Loucy (cell line): ENCODE measurements around the gene IFNB1.

Source experiments
- H2AFZ ChIP-seq: fragments of 200-600 bp; sonication (generic); 2 replicates; pipeline ENCODE4 v1.6.0; 2016; ENCODE audit warnings: antibody characterized with exemption, mild to moderate bottlenecking, low read length, moderate library complexity
- H3F3A ChIP-seq: fragments of 200-600 bp; 2 replicates; pipeline ENCODE4 v1.6.0; 2016; ENCODE audit warnings: antibody characterized with exemption, low read depth, mild to moderate bottlenecking
- H3K27me3 ChIP-seq: fragments of 200-600 bp; sonication (generic); 2 replicates; pipeline ENCODE4 v1.6.1; 2014; ENCODE audit warnings: low read length, mild to moderate bottlenecking; ENCODE audit not compliant: insufficient read depth, poor library complexity, severe bottlenecking
- H3K36me3 ChIP-seq: fragments of 200-600 bp; sonication (generic); 2 replicates; pipeline ENCODE4 v1.6.1; 2016; ENCODE audit warnings: low read length; ENCODE audit not compliant: insufficient read depth
- H3K4me1 ChIP-seq: fragments of 200-600 bp; sonication (generic); 2 replicates; pipeline ENCODE4 v1.5.1; 2014; ENCODE audit warnings: low read length, mild to moderate bottlenecking; ENCODE audit not compliant: insufficient read depth, poor library complexity, severe bottlenecking
- H3K4me2 ChIP-seq: fragments of 200-600 bp; sonication (generic); 2 replicates; pipeline ENCODE4 v1.6.0; 2014; ENCODE audit warnings: antibody characterized with exemption, low read length, low read depth, mild to moderate bottlenecking; ENCODE audit not compliant: poor library complexity, severe bottlenecking
- H3K4me3 ChIP-seq: fragments of 200-600 bp; sonication (generic); 2 replicates; pipeline ENCODE4 v1.5.1; 2014; ENCODE audit warnings: low read length, mild to moderate bottlenecking, mixed read lengths; ENCODE audit not compliant: poor library complexity, severe bottlenecking
- H3K79me2 ChIP-seq: fragments of 200-600 bp; sonication (generic); 2 replicates; pipeline ENCODE4 v1.6.1; 2014; ENCODE audit warnings: low read length; ENCODE audit not compliant: insufficient read depth
- H3K9ac ChIP-seq: fragments of 200-600 bp; sonication (generic); 2 replicates; pipeline ENCODE4 v1.6.0; 2014; ENCODE audit warnings: mild to moderate bottlenecking, low read depth, low read length, moderate library complexity; ENCODE audit not compliant: poor library complexity, severe bottlenecking
- H3K9me2 ChIP-seq: fragments of 200-600 bp; sonication (generic); replicated peaks from 2 replicates; pipeline ENCODE4 v1.6.1; 2016; ENCODE audit warnings: low read depth, low read length, mixed read lengths
- H3K9me3 ChIP-seq: fragments of 200-600 bp; sonication (generic); 2 replicates; pipeline ENCODE4 v1.6.1; 2014; ENCODE audit warnings: mild to moderate bottlenecking, antibody characterized with exemption, low read length, low read depth; ENCODE audit not compliant: insufficient read depth
- H4K20me1 ChIP-seq: fragments of 200-600 bp; sonication (generic); 2 replicates; pipeline ENCODE4 v1.6.0; 2014; ENCODE audit warnings: antibody characterized with exemption, low read length, mild to moderate bottlenecking; ENCODE audit not compliant: insufficient read depth, poor library complexity, severe bottlenecking
- CTCF ChIP-seq: fragments of 200-600 bp; sonication (generic); conservative IDR thresholded peaks from 2 replicates; pipeline ENCODE4 v1.5.1; 2014; ENCODE audit warnings: mild to moderate bottlenecking, antibody characterized with exemption, low read length
- EZH2phosphoT487 ChIP-seq: fragments of 200-600 bp; IDR thresholded peaks from 2 replicates; pipeline ENCODE4 v1.6.1; 2018; ENCODE audit warnings: antibody characterized with exemption, mild to moderate bottlenecking, moderate library complexity, borderline replicate concordance

Gene IFNB1

GRCh38 chr9:21043841-21044240, 33.9 kb downstream of the IFNB1 start:
- H3F3A ChIP-seq = no peaks in the 10 kb centered on the region
- H4K20me1 ChIP-seq = no peaks in the 10 kb centered on the region
- no peak overlapping the region for H3K9ac ChIP-seq
- no peaks in the 10 kb centered on the region for H3K9me3 ChIP-seq
- H3K9me2 ChIP-seq = no peaks in the 10 kb centered on the region
- H3K4me3 ChIP-seq = no peak overlapping the region
- TF ChIP-seq EZH2phosphoT487 (no peak), CTCF (no peak)
- no peak overlapping the region for H2AFZ ChIP-seq
- H3K4me1 ChIP-seq = peaks cover 34% of the 10 kb centered on the region
- H3K36me3 ChIP-seq = no peaks in the 10 kb centered on the region
- no peaks in the 10 kb centered on the region for H3K79me2 ChIP-seq
- no peak overlapping the region for H3K4me2 ChIP-seq
- H3K27me3 ChIP-seq = no peaks in the 10 kb centered on the region

GRCh38 chr9:21042466-21042865, 35.3 kb downstream of the IFNB1 start:
- Histone ChIP-seq H4K20me1 (no peaks in the 10 kb centered on the region), H3F3A (no peaks in the 10 kb centered on the region), H3K4me1 (peaks cover 28% of the 10 kb centered on the region), H3K9me3 (no peaks in the 10 kb centered on the region), H3K9ac (no peak overlapping the region), H2AFZ (no peak overlapping the region), H3K4me3 (no peak overlapping the region), H3K79me2 (no peaks in the 10 kb centered on the region), H3K9me2 (no peaks in the 10 kb centered on the region), H3K27me3 (no peaks in the 10 kb centered on the region), H3K36me3 (no peaks in the 10 kb centered on the region), H3K4me2 (no peak overlapping the region)
- TF ChIP-seq EZH2phosphoT487 (no peak), CTCF (no peak)

- no peaks in the 10 kb centered on the region for H3K9me2 ChIP-seq
- peak overlapping the region; percentile 1 for H3K9ac ChIP-seq
- H3F3A ChIP-seq = no peaks in the 10 kb centered on the region
- H2AFZ ChIP-seq = peak overlapping the region; percentile 81
- H3K4me3 ChIP-seq = peak overlapping the region; percentile 43
- H3K4me2 ChIP-seq = peak overlapping the region; percentile 59
- TF ChIP-seq EZH2phosphoT487 = no peak
- no peak for TF ChIP-seq CTCF
- H3K4me1 ChIP-seq = peaks cover 16% of the 10 kb centered on the region
- H3K27me3 ChIP-seq = no peaks in the 10 kb centered on the region
- no peaks in the 10 kb centered on the region for H3K36me3 ChIP-seq
- no peaks in the 10 kb centered on the region for H3K79me2 ChIP-seq
- H4K20me1 ChIP-seq = no peaks in the 10 kb centered on the region
- H3K9me3 ChIP-seq = no peaks in the 10 kb centered on the region
Observed at GRCh38 chr9:21039302-21039701, 38.4 kb downstream of the IFNB1 start.
